ENCODE measurements around the gene PGAM2. TPM values are rescaled to one million over a fixed set of nuclear protein-coding genes. Genes with fewer than 3 reads are reported as not detected.

Gene PGAM2
- total RNA-seq, 1 experiment from 2014 or later, result 0.27 TPM

DNA sequence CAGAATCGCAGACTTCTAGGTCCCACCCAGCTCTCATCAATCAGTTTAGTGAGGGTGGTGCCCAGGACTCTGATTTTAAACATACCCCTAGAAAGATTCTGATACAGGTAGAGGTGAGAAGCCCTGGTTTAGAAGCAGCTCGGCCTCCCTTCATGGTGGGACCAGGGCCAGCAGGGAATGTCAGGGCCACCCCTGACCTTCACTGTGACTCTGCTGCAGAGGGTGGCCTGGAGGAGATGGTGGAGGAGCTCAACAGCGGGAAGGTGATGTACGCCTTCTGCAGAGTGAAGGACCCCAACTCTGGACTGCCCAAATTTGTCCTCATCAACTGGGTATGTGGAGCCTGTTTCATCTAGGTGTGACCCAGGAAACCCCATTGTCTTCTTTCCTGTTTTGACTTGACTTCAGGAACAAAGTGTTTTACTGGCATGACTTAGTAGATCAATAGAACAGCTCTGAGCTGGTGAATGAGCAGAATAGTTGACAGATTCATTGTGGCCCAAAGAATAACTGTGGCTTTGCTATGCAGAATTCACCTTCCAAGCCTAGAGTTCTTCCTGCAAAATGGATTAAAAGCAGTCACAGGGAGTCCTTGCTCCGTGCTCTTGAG, 13.7 kb downstream of the PGAM2 start:
- H3K4me1 ChIP-seq (ENCODE audit: control insufficient read depth in 1 of 2, insufficient read depth in 2 of 2, low read length in 2 of 2), result no peaks in the 10 kb centered on the region
- H3K4me2 ChIP-seq (ENCODE audit: low read length), result no peak overlapping the region
- intact Hi-C loops (cut with micrococcal nuclease), result no loop called here
- no peak overlapping the region for H3K4me3 ChIP-seq (replicated peaks in 1 of 2; ENCODE audit: low read depth in 1 of 2, low read length in 2 of 2)
- no peak for ATAC-seq
- H3K27me3 ChIP-seq (ENCODE audit: insufficient read depth, low read length), result no peaks in the 10 kb centered on the region
- ChIA-PET RAD21 (ENCODE audit: low non-redundant PET in 1 of 2, low total read pairs in 2 of 2, uncharacterized antibody in 2 of 2, unreplicated experiment in 2 of 2) (no interaction called here), CTCF (no interaction called here), POLR2A (no interaction called here)
- no peak overlapping the region for H3K27ac ChIP-seq (ENCODE audit: low read depth, low read length)
- no TSS peak for BruUV-seq (replicated peaks)
- peaks cover 32% of the 10 kb centered on the region for H3K79me2 ChIP-seq (ENCODE audit: insufficient read depth, low read length)
- peaks cover 22 to 31% of the 10 kb centered on the region in 2 experiments for H3K36me3 ChIP-seq (ENCODE audit: control insufficient read depth in 1 of 2, insufficient read depth in 2 of 2, low read length in 2 of 2)
- no peaks in the 10 kb centered on the region for H3K9me3 ChIP-seq (ENCODE audit: control insufficient read depth in 1 of 2, insufficient read depth in 1 of 2, low read depth in 1 of 2, low read length in 2 of 2)
- no peak for DNase-seq (ENCODE audit: low read depth, low spot score)
- H4K20me1 ChIP-seq (ENCODE audit: insufficient read depth), result no peaks in the 10 kb centered on the region
- H3K9me2 ChIP-seq (ENCODE audit: insufficient read depth), result no peaks in the 10 kb centered on the region
- H3K9ac ChIP-seq (ENCODE audit: low read length), result no peak overlapping the region
- H2AFZ ChIP-seq (ENCODE audit: low read depth, low read length, poor library complexity, severe bottlenecking), result no peak overlapping the region
- TF ChIP-seq ELF1 (IDR thresholded peaks at IDR 0.05; ENCODE audit: borderline replicate concordance, low read depth) (no peak), REST (IDR thresholded peaks at IDR 0.05; ENCODE audit: low read depth) (no peak)

GRCh38 chr7:44050915-44051560, 14.3 kb downstream of the PGAM2 start:
- Histone ChIP-seq H3K9me2 (ENCODE audit: insufficient read depth) (no peaks in the 10 kb centered on the region), H3K79me2 (ENCODE audit: insufficient read depth, low read length) (peaks cover 39% of the 10 kb centered on the region), H2AFZ (ENCODE audit: low read depth, low read length, poor library complexity, severe bottlenecking) (no peak overlapping the region), H3K4me1 (ENCODE audit: control insufficient read depth in 1 of 2, insufficient read depth in 2 of 2, low read length in 2 of 2) (no peaks in the 10 kb centered on the region), H3K27me3 (ENCODE audit: insufficient read depth, low read length) (no peaks in the 10 kb centered on the region), H3K4me2 (ENCODE audit: low read length) (no peak overlapping the region), H3K9me3 (ENCODE audit: control insufficient read depth in 1 of 2, insufficient read depth in 1 of 2, low read depth in 1 of 2, low read length in 2 of 2) (no peaks in the 10 kb centered on the region), H4K20me1 (ENCODE audit: insufficient read depth) (no peaks in the 10 kb centered on the region), H3K9ac (ENCODE audit: low read length) (no peak overlapping the region), H3K4me3 (replicated peaks in 1 of 2; ENCODE audit: low read depth in 1 of 2, low read length in 2 of 2) (no peak overlapping the region), H3K36me3 (ENCODE audit: control insufficient read depth in 1 of 2, insufficient read depth in 2 of 2, low read length in 2 of 2) (peaks cover 19 to 24% of the 10 kb centered on the region in 2 experiments), H3K27ac (ENCODE audit: low read depth, low read length) (no peak overlapping the region)
- ChIA-PET CTCF (no interaction called here), RAD21 (ENCODE audit: low non-redundant PET in 1 of 2, low total read pairs in 2 of 2, uncharacterized antibody in 2 of 2, unreplicated experiment in 2 of 2) (no interaction called here), POLR2A (interaction anchor here (1.1 kb wide), 1 partner anchor 15 kb away, joined by 3 read pairs; no protein-coding TSS in a partner anchor)
- no peak for TF ChIP-seq SIN3A (IDR thresholded peaks at IDR 0.05; ENCODE audit: low read depth)
- no TSS peak for BruUV-seq (replicated peaks)
- intact Hi-C loops (cut with micrococcal nuclease), result no loop called here
- no peak for ATAC-seq
- no peak for DNase-seq (ENCODE audit: low read depth, low spot score)

Data from HCT116 (cell line).